SK-N-SH treated with all-trans-retinoic acid at 6 μM for 48 hours (cell line): Measurements from ENCODE around the gene CYP4F11.
"Not testable (repeated sequence)": the region's sequence is repeated elsewhere in the genome, so short reads cannot be mapped to it uniquely, and the experiment has no call there.

Source experiments
- ATAC-seq: fragments of 200-7000 bp; cut with Tn5 transposase; 3 replicates; pipeline ENCODE4 v1.9.1; 2020; ENCODE audit warnings: mild to moderate bottlenecking, moderate library complexity
- CREB5 ChIP-seq: fragments of 250-450 bp; sonication (Bioruptor Pico); IDR thresholded peaks from 2 replicates; pipeline ENCODE4 v1.5.1; 2020; ENCODE audit warnings: low read depth, mild to moderate bottlenecking, moderate library complexity
- CSDC2 ChIP-seq: fragments of 250-450 bp; sonication (Bioruptor Pico); IDR thresholded peaks from 2 replicates; pipeline ENCODE4 v1.5.0; 2020; ENCODE audit warnings: mild to moderate bottlenecking, moderate library complexity
- CSRNP3 ChIP-seq: fragments of 250-450 bp; sonication (Bioruptor Pico); IDR thresholded peaks from 2 replicates; pipeline ENCODE4 v1.5.1; 2021; ENCODE audit warnings: mild to moderate bottlenecking, moderate library complexity
- ESRRG ChIP-seq: fragments of 250-450 bp; sonication (Bioruptor Pico); IDR thresholded peaks from 2 replicates; pipeline ENCODE4 v1.6.1; 2021; ENCODE audit warnings: mild to moderate bottlenecking
- ISL1 ChIP-seq: fragments of 250-450 bp; sonication (Bioruptor Pico); IDR thresholded peaks from 2 replicates; pipeline ENCODE4 v2.1.2; 2022; ENCODE audit warnings: mild to moderate bottlenecking, moderate library complexity
- OSR1 ChIP-seq: fragments of 250-450 bp; sonication (Bioruptor Pico); IDR thresholded peaks from 2 replicates; pipeline ENCODE4 v1.8.0; 2022; ENCODE audit warnings: moderate library complexity, mild to moderate bottlenecking, inconsistent platforms
- POU6F1 ChIP-seq: fragments of 250-450 bp; sonication (Bioruptor Pico); IDR thresholded peaks from 2 replicates; pipeline ENCODE4 v1.8.0; 2021; ENCODE audit warnings: low read depth, mild to moderate bottlenecking, moderate library complexity, borderline replicate concordance
- PPARA ChIP-seq: fragments of 250-450 bp; sonication (Bioruptor Pico); IDR thresholded peaks from 2 replicates; pipeline ENCODE4 v1.5.0; 2020; ENCODE audit warnings: mild to moderate bottlenecking, borderline replicate concordance
- RARB ChIP-seq: fragments of 250-450 bp; sonication (Bioruptor Pico); IDR thresholded peaks from 2 replicates; pipeline ENCODE4 v1.8.0; 2021; ENCODE audit warnings: mild to moderate bottlenecking, moderate library complexity
- ZC3H10 ChIP-seq: fragments of 250-450 bp; sonication (Bioruptor Pico); IDR thresholded peaks from 2 replicates; pipeline ENCODE4 v1.5.1; 2021; ENCODE audit warnings: mild to moderate bottlenecking, moderate library complexity
- ZFP3 ChIP-seq: fragments of 250-450 bp; sonication (Bioruptor Pico); IDR thresholded peaks from 2 replicates; pipeline ENCODE4 v1.5.0; 2020; ENCODE audit warnings: mild to moderate bottlenecking, moderate library complexity
- ZNF565 ChIP-seq: fragments of 450-650 bp; formaldehyde crosslinking; conservative IDR thresholded peaks from 2 replicates; pipeline ENCODE4 v1.5.0; 2020; ENCODE audit warnings: low read depth, mild to moderate bottlenecking, moderate library complexity
- ZNF70 ChIP-seq: fragments of 450-650 bp; formaldehyde crosslinking; IDR thresholded peaks from 2 replicates; pipeline ENCODE4 v1.5.0; 2020; ENCODE audit warnings: mild to moderate bottlenecking, moderate library complexity
- TF ChIP-seq, protein P1 (sequence below): fragments of 250-450 bp; sonication (Bioruptor Pico); IDR thresholded peaks from 2 replicates; pipeline ENCODE4 v1.5.0; 2020; ENCODE audit warnings: mild to moderate bottlenecking, moderate library complexity
- TF ChIP-seq, protein P2 (sequence below): fragments of 250-450 bp; sonication (Bioruptor Pico); IDR thresholded peaks from 2 replicates; pipeline ENCODE4 v1.8.0; 2020; ENCODE audit warnings: mild to moderate bottlenecking, moderate library complexity, borderline replicate concordance

CYP4F11 gene

GRCh38 chr19:15895876-15896430 lies 38.4 kb downstream of the CYP4F11 start:
- ATAC-seq, result no peak
- TF ChIP-seq CSRNP3 (no peak), RARB (CRISPR knock-in tag) (no peak), ZNF565 (no peak), CSDC2 (CRISPR knock-in tag) (no peak), PPARA (no peak)

DNA sequence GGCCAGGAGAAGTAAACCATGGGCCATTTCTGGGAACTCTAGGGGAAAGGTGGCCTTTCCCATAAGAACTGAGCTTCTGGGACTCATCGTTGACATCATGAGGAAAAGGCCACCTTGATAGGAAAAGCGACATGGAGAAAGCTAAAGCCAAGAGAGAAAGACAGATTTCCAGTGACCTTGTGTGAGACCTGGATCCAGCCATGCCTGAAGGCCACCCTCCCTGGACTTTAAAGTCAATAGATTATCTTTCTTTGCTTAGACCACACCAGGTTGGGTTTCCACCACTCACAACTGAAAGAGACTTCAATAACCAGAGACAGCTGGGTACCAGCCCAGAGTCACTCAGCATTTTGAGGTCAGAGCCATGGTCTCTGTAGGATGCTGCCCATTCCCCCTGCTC lies 40.0 kb downstream of the CYP4F11 start:
- TF ChIP-seq ZFP3 (CRISPR knock-in tag) (no peak), CREB5 (CRISPR knock-in tag) (no peak), OSR1 (CRISPR knock-in tag) (no peak)
- TF ChIP-seq, protein P1, sequence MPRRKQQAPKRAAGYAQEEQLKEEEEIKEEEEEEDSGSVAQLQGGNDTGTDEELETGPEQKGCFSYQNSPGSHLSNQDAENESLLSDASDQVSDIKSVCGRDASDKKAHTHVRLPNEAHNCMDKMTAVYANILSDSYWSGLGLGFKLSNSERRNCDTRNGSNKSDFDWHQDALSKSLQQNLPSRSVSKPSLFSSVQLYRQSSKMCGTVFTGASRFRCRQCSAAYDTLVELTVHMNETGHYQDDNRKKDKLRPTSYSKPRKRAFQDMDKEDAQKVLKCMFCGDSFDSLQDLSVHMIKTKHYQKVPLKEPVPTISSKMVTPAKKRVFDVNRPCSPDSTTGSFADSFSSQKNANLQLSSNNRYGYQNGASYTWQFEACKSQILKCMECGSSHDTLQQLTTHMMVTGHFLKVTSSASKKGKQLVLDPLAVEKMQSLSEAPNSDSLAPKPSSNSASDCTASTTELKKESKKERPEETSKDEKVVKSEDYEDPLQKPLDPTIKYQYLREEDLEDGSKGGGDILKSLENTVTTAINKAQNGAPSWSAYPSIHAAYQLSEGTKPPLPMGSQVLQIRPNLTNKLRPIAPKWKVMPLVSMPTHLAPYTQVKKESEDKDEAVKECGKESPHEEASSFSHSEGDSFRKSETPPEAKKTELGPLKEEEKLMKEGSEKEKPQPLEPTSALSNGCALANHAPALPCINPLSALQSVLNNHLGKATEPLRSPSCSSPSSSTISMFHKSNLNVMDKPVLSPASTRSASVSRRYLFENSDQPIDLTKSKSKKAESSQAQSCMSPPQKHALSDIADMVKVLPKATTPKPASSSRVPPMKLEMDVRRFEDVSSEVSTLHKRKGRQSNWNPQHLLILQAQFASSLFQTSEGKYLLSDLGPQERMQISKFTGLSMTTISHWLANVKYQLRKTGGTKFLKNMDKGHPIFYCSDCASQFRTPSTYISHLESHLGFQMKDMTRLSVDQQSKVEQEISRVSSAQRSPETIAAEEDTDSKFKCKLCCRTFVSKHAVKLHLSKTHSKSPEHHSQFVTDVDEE (CRISPR knock-in tag), result no peak
- TF ChIP-seq, all 23 proteins: peak for 0
- ATAC-seq, result no peak

GRCh38 chr19:15893477-15893876 lies 40.9 kb downstream of the CYP4F11 start:
- TF ChIP-seq PPARA (no peak), ZNF565 (no peak), ZC3H10 (CRISPR knock-in tag) (no peak), POU6F1 (no peak), ISL1 (CRISPR knock-in tag) (no peak), CREB5 (CRISPR knock-in tag) (no peak), CSDC2 (CRISPR knock-in tag) (no peak)
- TF ChIP-seq, protein P2, sequence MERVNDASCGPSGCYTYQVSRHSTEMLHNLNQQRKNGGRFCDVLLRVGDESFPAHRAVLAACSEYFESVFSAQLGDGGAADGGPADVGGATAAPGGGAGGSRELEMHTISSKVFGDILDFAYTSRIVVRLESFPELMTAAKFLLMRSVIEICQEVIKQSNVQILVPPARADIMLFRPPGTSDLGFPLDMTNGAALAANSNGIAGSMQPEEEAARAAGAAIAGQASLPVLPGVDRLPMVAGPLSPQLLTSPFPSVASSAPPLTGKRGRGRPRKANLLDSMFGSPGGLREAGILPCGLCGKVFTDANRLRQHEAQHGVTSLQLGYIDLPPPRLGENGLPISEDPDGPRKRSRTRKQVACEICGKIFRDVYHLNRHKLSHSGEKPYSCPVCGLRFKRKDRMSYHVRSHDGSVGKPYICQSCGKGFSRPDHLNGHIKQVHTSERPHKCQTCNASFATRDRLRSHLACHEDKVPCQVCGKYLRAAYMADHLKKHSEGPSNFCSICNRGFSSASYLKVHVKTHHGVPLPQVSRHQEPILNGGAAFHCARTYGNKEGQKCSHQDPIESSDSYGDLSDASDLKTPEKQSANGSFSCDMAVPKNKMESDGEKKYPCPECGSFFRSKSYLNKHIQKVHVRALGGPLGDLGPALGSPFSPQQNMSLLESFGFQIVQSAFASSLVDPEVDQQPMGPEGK, result no peak
- ATAC-seq, result no peak

DNA sequence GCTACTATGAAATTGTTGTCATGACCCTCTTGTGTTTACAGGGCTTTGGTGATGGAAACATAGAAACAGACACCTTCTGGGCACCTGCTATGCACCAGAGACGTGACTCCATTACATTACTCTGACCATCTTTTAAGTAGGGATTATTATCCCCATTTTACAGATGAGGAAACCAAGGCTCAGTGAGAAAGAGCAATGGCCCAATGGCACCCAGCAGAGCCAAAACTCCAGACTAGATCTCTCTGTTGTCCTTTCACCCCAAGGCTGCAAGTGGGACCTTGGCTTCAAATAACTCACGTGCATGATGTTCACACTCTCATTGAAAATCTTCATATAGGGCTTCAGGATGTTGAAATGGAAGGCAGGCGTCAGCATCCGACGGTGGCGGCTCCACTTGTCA lies 42.3 kb downstream of the CYP4F11 start:
- TF ChIP-seq ZNF70 (CRISPR knock-in tag) (no peak), ZFP3 (CRISPR knock-in tag) (no peak), RARB (CRISPR knock-in tag) (no peak), OSR1 (CRISPR knock-in tag) (no peak), ESRRG (CRISPR knock-in tag) (no peak)
- ATAC-seq, result no peak

- no peak for ATAC-seq
- TF ChIP-seq CREB5 (CRISPR knock-in tag) (no peak), ZFP3 (CRISPR knock-in tag) (no peak), RARB (CRISPR knock-in tag) (no peak), POU6F1 (no peak)
- TF ChIP-seq, protein P1 (CRISPR knock-in tag), result no peak
These were observed 42.9 kb downstream of the CYP4F11 start for GRCh38 chr19:15891434-15891833.

DNA sequence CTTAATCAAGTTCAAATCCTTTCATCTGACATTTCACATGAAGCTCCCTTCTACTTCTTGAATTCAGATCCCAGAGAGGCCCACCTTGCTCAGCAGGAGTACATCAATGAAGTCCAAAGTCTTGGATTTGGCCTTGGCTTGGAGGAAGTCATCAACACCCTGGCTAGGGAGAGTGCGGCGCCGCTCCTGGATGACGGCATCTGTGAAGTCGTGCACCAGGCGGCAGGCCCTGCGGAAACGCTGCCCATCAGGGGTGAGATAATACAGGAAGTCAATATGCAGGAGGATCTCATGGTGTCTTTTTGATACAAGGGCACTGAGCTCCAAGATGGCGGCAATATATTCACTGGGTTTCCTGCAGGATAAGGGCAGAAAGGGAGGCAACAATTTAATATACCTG lies 45.0 kb downstream of the CYP4F11 start:
- not testable (repeated sequence) for ATAC-seq
